HFF-Myc (cell line): Measurements from ENCODE around the gene MEGF10.

ENCODE experiments used
- DNase-seq: peaks from one replicate; pipeline ENCODE4 v3.0.0-alpha.2; 2011; ENCODE audit warnings: low read depth; ENCODE audit errors: extremely low read depth
- H3K4me3 ChIP-seq: replicated peaks from 2 replicates; pipeline ENCODE4 v1.5.1; 2011; ENCODE audit warnings: low read depth, mild to moderate bottlenecking, control low read depth, low read length
- TF ChIP-seq, protein P1 (sequence below): IDR thresholded peaks from 2 replicates; pipeline ENCODE4 v1.5.1; 2012; ENCODE audit warnings: mild to moderate bottlenecking, low read depth, low read length, control low read depth; ENCODE audit errors: missing control alignments

MEGF10 gene

DNA sequence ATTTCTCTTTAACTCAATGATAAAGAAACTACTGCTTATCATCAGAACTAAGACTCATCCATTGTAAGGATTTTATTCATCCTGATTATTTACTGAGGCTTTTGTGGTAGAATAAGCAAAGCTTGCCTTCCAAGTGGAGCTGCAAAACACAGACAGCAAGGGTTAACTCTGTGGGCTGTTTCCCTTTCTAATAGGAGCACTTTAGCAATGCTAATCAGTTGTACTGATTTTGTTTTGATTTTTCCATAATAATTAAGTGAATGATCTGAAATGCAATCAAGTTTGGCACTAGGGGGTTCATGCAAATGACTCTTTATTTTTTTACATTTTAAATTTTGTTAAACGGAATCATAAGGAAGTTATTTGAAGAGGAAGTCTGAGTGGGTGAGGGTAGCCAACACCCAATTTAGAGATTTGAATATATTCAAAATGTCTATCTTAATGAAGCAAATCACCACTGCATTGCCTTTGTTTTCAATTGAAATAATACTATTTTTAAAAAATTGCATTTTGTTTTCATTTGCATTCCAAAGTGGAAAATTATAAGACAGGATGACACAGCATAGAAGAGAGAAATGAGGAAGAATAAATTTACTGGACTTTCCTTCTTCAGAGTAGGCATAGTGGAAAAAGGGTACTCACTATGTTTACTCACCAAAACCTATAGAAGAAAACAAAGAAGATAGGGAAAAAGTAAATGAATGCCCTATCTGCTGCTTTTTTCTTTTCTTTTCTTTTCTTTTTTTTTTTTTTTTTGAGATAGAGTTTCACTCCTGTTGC, 36.6 kb downstream of the MEGF10 start:
- DNase-seq, result no peak
- TF ChIP-seq, protein P1, sequence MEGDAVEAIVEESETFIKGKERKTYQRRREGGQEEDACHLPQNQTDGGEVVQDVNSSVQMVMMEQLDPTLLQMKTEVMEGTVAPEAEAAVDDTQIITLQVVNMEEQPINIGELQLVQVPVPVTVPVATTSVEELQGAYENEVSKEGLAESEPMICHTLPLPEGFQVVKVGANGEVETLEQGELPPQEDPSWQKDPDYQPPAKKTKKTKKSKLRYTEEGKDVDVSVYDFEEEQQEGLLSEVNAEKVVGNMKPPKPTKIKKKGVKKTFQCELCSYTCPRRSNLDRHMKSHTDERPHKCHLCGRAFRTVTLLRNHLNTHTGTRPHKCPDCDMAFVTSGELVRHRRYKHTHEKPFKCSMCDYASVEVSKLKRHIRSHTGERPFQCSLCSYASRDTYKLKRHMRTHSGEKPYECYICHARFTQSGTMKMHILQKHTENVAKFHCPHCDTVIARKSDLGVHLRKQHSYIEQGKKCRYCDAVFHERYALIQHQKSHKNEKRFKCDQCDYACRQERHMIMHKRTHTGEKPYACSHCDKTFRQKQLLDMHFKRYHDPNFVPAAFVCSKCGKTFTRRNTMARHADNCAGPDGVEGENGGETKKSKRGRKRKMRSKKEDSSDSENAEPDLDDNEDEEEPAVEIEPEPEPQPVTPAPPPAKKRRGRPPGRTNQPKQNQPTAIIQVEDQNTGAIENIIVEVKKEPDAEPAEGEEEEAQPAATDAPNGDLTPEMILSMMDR, result no peak
- no peak overlapping the region for H3K4me3 ChIP-seq

DNA sequence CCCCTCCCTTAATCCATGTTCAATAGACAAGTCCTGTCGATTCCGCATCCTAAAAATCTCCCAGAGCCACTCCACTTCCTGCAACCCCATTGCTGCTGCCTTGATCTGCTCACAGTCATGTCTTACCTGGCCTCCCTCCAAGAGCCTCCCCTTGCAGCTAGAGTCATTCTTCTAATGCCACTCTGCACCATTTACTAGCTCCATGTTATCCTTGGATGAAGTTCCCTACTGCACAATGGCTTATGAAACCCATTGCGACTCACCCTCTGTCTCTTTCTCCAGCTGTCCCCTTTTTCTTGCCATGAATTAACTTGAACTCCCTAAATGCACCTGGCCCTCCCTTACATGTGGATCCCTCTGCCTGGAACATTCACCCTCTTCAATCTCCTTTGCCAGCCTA, 39.5 kb downstream of the MEGF10 start:
- TF ChIP-seq, protein P1, result no peak

DNA sequence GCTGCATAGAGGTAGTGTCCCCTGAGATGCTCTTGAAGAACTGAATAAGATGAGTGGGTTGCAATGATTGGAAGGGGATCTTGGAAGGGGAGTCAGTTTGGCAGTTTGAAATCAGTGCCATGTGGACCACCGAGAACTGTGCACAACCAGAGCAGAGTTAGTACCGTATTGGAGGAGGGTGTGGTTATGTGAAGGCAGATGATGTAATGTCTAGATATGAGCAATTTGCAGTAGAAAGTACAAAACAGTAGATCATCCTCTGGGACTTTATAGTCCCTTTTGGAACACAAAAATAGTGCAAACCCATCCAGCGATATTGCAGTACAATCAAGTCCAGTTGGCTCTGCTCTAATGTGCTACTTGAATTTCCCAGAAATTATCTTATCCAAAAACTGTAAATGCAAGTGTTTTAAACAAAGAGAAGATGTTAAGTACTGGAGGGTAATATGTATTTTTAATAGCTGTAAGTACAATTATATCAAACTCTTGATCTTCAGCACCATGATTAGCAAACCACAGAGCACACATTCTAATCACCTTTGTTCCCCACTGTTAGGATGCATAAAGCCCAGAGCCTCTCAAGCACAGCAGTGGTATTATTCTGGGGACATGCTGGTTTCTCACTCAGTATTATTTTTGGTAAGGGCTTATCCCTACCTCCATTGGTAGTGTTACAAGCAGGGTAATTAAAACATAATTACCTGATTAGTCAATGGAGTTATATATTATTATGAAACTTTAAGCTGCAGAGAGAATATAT, 41.5 kb downstream of the MEGF10 start:
- no peak for DNase-seq
- TF ChIP-seq, protein P1, result no peak
- no peak overlapping the region for H3K4me3 ChIP-seq

More for the DNA sequence above, 39.5 kb downstream of the MEGF10 start:
- H3K4me3 ChIP-seq, result no peak overlapping the region
- no peak for DNase-seq

DNA sequence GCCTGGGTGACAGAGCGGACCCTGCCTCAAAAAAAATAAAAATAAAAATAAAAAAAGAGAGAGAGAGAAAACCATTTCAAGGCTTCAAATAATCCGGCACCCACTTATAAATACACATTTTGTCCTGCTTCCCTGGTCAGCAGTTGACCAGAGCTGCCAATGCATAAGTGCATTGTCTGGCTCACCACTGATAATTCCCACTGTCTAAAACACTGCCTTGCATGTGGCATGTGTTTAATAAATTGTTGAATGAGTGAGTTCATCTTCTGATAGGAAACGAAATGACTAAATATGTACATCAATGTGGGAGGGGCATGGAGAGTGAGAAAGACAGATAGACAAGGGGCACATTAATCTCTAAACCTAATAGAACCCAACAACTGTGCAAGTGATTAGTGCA, 42.9 kb downstream of the MEGF10 start:
- no peak overlapping the region for H3K4me3 ChIP-seq
- no peak for DNase-seq
- TF ChIP-seq, protein P1, result no peak

DNA sequence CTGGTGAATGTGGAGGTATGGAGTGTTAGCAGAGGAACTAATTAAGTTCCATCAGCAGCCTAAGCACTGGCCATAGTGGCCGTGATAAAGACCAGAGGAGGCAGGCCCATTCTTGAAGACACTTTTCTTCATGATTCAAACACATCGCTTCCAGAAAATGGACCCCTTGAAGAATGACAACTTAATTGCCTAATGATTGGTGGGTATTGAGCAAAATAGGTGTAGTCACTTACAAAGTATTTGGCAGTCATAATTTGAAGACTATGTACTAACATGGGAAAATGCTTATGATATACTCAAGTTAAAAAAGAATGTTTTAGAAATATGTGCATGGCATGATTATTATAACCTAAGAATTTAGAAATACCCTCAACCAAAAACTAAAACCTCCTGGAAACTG, 44.8 kb downstream of the MEGF10 start:
- no peak for DNase-seq
- TF ChIP-seq, protein P1, result no peak
- H3K4me3 ChIP-seq, result no peak overlapping the region

DNA sequence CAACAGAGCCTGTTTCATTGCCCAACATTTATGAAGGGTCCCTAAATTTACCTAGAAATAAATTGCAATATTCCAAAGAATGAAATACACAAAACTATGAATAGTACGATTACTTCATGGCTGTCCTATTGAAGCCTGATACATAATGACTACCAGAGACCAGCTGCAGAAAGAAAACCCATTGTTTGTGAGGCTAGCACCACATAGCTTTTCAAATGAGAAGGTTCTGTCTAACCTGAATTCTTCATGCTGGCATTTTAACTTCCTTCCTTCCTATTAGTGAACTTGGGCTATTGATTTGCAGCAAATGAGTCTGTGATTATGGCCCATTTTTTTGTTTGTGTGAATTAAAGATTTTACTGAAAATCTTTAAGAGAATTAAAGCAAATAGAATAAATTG, 47.3 kb downstream of the MEGF10 start:
- TF ChIP-seq, protein P1, result no peak
- no peak for DNase-seq

More for the DNA sequence above, 47.3 kb downstream of the MEGF10 start:
- no peak overlapping the region for H3K4me3 ChIP-seq
